NCI-H526 treated with DMSO at 0.1 percent for 48 hours (cell line): ENCODE data around the gene MBNL1.

ENCODE experiments used
- DNase-seq: peaks from one replicate; lab custom pipeline; 2025; lab: John Stamatoyannopoulos, UW

Gene MBNL1

GRCh38 chr3:152276681-152277080, 8.0 kb downstream of the MBNL1 start:
- peak; percentile 52 for DNase-seq

- peak; percentile 45 for DNase-seq
Observed at GRCh38 chr3:152277198-152277597, 8.5 kb downstream of the MBNL1 start.

GRCh38 chr3:152278756-152279427, 10.2 kb downstream of the MBNL1 start:
- DNase-seq: peak; percentile 97

DNA sequence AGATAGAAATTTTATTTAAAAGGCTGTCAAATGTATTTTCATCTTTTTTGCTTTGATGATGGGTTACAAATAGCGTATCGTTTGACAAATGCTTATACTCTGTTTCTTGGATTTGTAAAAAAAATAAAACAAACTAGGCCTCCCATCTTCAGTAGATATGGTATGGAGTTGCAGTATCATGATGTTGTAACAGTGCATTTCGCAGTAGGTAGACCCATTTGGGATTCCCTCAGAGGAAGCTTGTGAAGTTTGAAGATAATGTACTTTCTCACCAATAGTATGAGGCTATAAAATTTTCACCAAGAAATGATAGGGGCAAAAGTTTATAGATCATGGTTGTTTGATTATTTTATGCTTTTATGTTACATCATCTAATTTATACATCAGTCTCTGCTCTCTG, 10.8 kb downstream of the MBNL1 start:
- no peak for DNase-seq

- DNase-seq: no peak
Observed at GRCh38 chr3:152280539-152280938, 11.8 kb downstream of the MBNL1 start.

- no peak for DNase-seq
Observed at GRCh38 chr3:152281133-152281713, 12.5 kb downstream of the MBNL1 start.

DNA sequence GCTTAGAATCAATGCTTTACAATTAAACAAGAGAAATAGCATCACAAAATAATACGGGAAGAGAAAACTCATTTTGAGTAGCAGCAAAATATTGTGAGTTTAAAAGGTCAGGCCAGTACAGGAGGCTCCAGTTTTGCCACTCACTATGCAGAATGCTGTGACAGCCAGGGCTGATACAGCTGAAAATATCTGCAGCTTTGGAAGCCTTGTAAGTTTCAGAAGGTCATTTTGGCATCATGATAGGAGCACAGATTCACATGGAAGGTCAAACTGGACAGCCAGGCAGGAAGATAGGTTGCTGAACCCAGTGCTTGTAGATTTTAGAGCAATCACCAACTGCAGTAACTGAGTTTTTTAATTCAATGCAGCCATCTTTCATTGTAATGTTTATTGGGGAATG, 14.1 kb downstream of the MBNL1 start:
- no peak for DNase-seq

- DNase-seq: peak; percentile 34
Observed at GRCh38 chr3:152283492-152284381, 15.0 kb downstream of the MBNL1 start.

DNA sequence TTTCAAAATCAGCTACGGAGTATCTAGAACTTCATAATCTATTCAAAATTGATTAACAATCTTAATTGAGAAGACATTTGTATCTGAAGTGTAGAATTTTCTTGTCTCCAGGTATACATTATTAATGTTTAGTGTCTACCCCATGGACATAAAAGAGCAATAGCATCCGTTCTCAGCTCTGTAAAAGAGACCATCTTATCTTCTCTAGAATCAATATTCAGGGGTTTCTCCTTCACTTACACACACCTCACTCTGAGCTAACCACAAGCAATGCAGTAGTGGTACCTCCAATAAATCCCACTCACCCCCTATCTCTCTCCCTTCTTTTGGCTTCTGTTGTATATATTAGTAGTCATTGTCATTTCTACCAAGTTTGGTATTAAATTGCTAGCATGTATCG, 16.2 kb downstream of the MBNL1 start:
- DNase-seq: no peak

GRCh38 chr3:152285509-152285908, 16.8 kb downstream of the MBNL1 start:
- no peak for DNase-seq

GRCh38 chr3:152287898-152288576, 19.3 kb downstream of the MBNL1 start:
- no peak for DNase-seq

DNA sequence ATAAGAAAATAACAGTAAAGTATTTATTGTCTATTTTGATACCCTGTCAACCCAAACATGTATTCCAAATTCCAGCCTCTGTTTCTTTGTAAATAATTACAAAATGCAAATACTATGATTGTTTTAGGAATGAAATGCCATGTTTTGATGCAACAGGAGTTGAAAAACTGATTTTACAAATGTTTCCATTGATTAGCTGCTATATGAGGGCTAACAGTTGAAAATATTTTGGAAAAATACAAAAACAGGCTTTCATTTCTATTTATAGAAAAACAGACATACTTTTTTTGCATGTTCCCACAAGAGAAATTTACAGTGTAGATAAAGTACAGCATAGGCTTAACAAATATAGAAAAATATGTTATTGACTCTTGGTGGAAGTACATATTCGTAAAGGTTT, 20.0 kb downstream of the MBNL1 start:
- DNase-seq: no peak

DNA sequence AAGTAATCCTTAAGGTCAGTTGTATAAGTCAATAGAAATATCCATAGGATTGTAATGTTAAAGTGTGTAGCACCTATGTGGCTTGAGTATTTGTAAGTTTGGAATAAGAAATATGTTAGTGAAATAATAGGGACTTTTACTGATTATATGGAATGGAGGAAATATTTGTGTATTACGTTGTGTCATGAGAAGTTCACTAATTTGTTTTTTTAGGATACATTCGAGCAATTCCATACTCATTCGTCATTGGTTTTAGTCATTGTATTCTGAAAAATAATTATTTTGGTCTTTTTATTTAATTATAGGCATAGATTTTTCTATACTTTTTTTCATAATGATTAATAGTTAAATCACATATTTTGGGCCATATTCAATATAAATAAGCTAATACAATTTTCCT, 21.0 kb downstream of the MBNL1 start:
- DNase-seq: no peak

- DNase-seq: no peak
Observed at GRCh38 chr3:152290374-152290773, 21.6 kb downstream of the MBNL1 start.

DNA sequence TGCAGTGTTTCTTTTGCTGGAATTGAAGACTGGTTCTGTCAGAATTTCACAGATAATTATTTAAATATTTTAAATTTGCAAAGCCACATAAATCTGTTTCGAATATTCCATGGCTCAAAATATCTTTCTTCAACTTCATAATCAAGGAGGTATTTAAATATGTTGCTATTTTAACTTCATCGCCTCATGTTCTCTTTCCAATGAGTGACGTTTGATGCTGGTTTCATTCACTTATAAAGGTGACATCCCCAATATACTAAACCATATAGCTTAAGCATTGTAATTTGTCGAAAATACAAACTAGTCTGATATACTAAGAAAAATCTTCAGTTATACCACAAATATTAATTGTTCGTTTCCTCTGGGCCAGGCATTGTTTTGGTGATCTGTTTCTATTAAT, 22.5 kb downstream of the MBNL1 start:
- DNase-seq: no peak

DNA sequence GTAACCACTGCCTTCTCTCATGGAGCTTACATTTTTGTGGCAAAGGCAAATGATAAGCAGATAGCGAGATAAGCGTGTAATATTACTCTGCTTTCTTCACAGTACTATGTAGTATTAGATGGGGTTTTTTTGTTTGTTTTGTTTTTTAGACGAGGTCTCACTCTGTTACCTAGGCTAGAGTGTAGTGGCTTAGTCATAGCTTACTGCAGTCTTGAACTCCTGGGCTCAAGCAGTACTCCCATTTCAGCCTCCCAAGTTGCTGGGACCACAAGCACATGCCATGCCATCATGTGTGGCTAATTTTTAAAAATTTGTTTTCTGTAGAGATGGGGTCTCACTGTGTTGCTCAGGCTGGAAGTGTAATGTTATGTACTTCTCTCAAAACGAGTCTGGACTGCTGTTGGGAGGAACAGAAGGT, 22.9 kb downstream of the MBNL1 start:
- DNase-seq: no peak

DNA sequence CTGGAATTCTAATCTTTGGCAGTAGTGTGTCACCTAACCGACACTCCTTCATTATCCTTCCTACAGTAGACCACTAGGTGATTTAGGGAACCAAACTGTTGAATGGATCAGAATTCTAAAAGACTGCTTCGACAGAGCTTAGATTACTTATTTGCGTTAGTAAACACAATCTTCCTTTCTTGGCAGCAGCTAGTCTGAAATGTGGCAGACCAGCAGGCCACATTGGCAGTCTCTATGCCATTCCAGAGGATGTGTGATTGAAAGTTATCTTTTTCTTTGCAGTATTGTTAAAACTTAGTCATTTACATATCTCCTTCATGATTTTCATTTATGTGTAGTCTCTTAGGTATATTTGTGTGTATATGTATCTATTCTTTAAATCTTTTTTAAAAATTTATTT, 23.6 kb downstream of the MBNL1 start:
- no peak for DNase-seq

GRCh38 chr3:152293347-152294006, 24.7 kb downstream of the MBNL1 start:
- no peak for DNase-seq

DNA sequence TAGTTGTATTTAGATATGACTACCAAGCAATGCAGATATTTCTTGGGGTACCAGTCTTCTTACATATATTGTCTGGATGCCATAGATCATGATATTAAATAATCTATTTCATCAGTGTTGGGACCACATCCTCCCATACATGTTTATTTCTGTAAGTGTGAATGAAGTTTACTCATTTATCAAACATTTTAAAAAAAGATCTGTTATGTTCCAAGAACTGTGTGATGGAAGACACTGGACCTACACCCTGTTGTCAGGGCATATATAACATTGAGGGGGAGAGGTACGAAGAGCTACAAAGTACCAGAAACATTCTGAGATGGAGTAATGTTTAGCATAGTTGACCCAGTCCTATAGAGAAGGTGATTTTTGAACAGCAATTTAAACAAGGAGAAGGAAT, 26.6 kb downstream of the MBNL1 start:
- no peak for DNase-seq

DNA sequence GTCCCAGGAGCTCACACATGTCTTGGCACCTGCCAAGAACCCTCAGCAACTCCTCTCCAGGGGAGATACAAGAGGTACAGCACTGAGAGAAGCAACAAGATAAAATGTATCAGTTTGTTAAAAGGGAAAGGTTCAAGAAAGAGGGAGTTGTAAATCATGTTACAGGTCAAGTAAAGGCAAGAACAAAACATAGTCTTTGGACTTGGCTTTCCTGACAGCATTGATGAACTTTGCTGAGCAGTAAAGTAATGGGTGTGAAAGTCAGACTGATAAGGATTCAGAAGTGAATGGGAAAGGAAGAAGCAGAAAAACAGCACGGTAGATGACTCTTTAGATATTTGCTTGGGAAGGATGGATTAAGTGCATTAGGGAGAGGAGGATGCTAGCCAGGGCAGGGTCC, 27.1 kb downstream of the MBNL1 start:
- no peak for DNase-seq

DNA sequence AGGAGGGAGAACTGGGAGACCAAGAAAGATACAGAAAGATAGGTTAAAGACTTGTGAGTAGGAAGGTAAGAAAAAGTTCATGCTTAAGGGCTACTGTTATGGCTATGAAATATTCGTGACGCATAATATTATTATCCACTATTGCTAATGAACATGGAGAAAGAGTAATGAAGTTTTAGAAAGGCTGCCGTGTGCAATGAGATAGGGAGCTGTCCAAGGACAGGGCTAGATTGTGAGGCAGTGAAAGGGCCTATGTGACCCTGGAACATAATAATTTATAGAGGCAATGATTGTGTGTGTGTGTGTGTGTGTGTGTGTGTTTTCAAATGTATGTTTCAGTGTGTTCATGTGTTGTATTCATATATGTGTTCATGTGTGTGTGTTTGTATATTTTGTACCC, 27.7 kb downstream of the MBNL1 start:
- no peak for DNase-seq

DNA sequence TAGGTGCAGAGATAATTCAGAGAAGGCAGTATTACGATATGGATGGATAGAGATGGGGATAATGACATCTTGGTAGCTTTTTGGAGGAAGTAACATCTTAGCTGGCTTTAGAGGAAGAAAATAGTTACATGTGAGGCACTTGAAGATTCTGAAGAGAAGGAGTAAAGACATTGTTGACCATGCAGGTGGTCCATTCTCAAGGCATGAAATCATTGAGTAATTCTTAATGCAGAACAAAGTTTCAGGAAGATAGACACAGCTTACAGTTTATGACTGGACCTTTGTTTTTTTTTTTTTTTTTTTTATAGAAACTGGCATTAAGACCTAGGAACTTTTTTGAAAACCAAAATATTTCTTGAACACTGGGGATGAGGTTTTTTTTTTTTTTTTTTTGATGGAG, 28.2 kb downstream of the MBNL1 start:
- DNase-seq: no peak
